ENCODE data around the gene TAS2R13.

Gene TAS2R13
- 0 to 0.67 reads per million in 2 donors for total RNA-seq

GRCh38 chr12:10909462-10909861 is at the start of gene TAS2R13:
Gene TAS2R13, minus strand, starts transcription at chr12:10909562. Its CDS starts 264 bp downstream, at chr12:10909298.
- DNase-seq, result no peak

GRCh38 chr12:10957741-10958140 is 48.4 kb upstream of the TAS2R13 start:
- peak in 1 of 5 experiments; percentile 30 for DNase-seq

- peak in 1 of 5 experiments; percentile 52 for DNase-seq
Measured at GRCh38 chr12:10956085-10956484, 46.7 kb upstream of the TAS2R13 start.

GRCh38 chr12:10952645-10953044 is 43.3 kb upstream of the TAS2R13 start:
- no peak for DNase-seq

GRCh38 chr12:10943167-10943566 is 33.8 kb upstream of the TAS2R13 start:
- DNase-seq, result no peak

GRCh38 chr12:10941916-10942607 is 32.7 kb upstream of the TAS2R13 start:
- DNase-seq, result no peak

GRCh38 chr12:10941369-10941768 is 32.0 kb upstream of the TAS2R13 start:
- DNase-seq, result no peak

GRCh38 chr12:10940389-10940788 is 31.0 kb upstream of the TAS2R13 start:
- DNase-seq, result no peak

- DNase-seq, result no peak
Measured at GRCh38 chr12:10939163-10939562, 29.8 kb upstream of the TAS2R13 start, which contains the start of gene TAS2R14. Gene TAS2R14, minus strand, starts transcription at chr12:10939263. Its CDS starts 56 bp downstream, at chr12:10939207.

GRCh38 chr12:10936506-10936905 is 27.1 kb upstream of the TAS2R13 start:
- no peak for DNase-seq

GRCh38 chr12:10928746-10929286 is 19.5 kb upstream of the TAS2R13 start, which contains the start of gene PRH2:
Gene PRH2, plus strand, starts transcription at chr12:10929236. Its CDS starts 38 bp downstream, at chr12:10929274.
- DNase-seq, result no peak

- DNase-seq, result no peak
Measured at GRCh38 chr12:10926269-10926668, 16.9 kb upstream of the TAS2R13 start.

GRCh38 chr12:10919809-10920208 is 10.4 kb upstream of the TAS2R13 start:
- DNase-seq, result no peak

GRCh38 chr12:10910380-10910779 is 1.0 kb upstream of the TAS2R13 start:
- no peak for DNase-seq

GRCh38 chr12:10904686-10905085 is 4.7 kb downstream of the TAS2R13 start:
- DNase-seq, result peak in 1 of 5 experiments; percentile 6

GRCh38 chr12:10901427-10901826 is 7.9 kb downstream of the TAS2R13 start:
- DNase-seq, result no peak

- no peak for DNase-seq
Measured at GRCh38 chr12:10900972-10901371, 8.4 kb downstream of the TAS2R13 start.

GRCh38 chr12:10900530-10900929 is 8.8 kb downstream of the TAS2R13 start:
- DNase-seq, result no peak

GRCh38 chr12:10896854-10897253 is 12.5 kb downstream of the TAS2R13 start:
- DNase-seq, result no peak

GRCh38 chr12:10891937-10892336 is 17.4 kb downstream of the TAS2R13 start:
- DNase-seq, result no peak

GRCh38 chr12:10889226-10889625 is 20.1 kb downstream of the TAS2R13 start:
- no peak for DNase-seq

GRCh38 chr12:10884086-10884725 is 25.2 kb downstream of the TAS2R13 start, which contains the start of gene PRH1:
Gene PRH1, minus strand, starts transcription at chr12:10884255. Its CDS starts 38 bp downstream, at chr12:10884217.
- no peak for DNase-seq

- no peak for DNase-seq
Measured at GRCh38 chr12:10873378-10873777, 36.0 kb downstream of the TAS2R13 start.

GRCh38 chr12:10867381-10867780 is 42.0 kb downstream of the TAS2R13 start:
- DNase-seq, result no peak

All from T-helper 2 cell (primary cell).